Upper lobe of left lung (tissue), 6 donors: Measurements from ENCODE around the gene GARIN3. TPM values are rescaled to one million over a fixed set of nuclear protein-coding genes. Genes with fewer than 3 reads are reported as not detected.

ENCODE experiments used
- ATAC-seq, 2 donors: fragments of 200-7000 bp; cut with Tn5 transposase; one replicate each; pipeline ENCODE4 v1.9.1; 2022; ENCODE audit warnings: mild to moderate bottlenecking in 2 of 2, moderate library complexity in 2 of 2; ENCODE audit not compliant: low FRiP score in 2 of 2
- DNase-seq, 2 donors: peaks; one replicate each; pipeline ENCODE4 v3.0.0-alpha.2; 2019 to 2020
- H3K27ac ChIP-seq, 4 donors: fragments of 200-600 bp; sonication (generic); one replicate each; pipeline ENCODE4 v1.5.1; 2016 to 2019
- H3K27me3 ChIP-seq, 4 donors: fragments of 200-600 bp; sonication (generic); one replicate each; pipeline ENCODE4 v1.5.1; 2017 to 2019
- H3K36me3 ChIP-seq, 4 donors: fragments of 200-600 bp; sonication (generic); one replicate each; pipeline ENCODE4 v1.5.1; 2016 to 2019
- H3K4me1 ChIP-seq, 4 donors: fragments of 200-600 bp; sonication (generic); one replicate each; pipeline ENCODE4 v1.5.1; 2018 to 2019
- H3K4me3 ChIP-seq, 4 donors: fragments of 200-600 bp; sonication (generic); one replicate each; pipeline ENCODE4 v1.5.1; 2017 to 2019; ENCODE audit warnings: mild to moderate bottlenecking in 2 of 4, moderate library complexity in 1 of 4
- H3K9me3 ChIP-seq, 4 donors: fragments of 200-600 bp; sonication (generic); one replicate each; pipeline ENCODE4 v1.5.1; 2018 to 2019
- CTCF ChIP-seq, 6 experiments: fragments of 450-650 bp in 4 of 6; fragments of 200-600 bp in 2 of 6; sonication (generic) in 2 of 6; IDR thresholded peaks; one replicate each; pipeline ENCODE4 v1.5.1; 2016 to 2019; ENCODE audit warnings: antibody characterized with exemption in 6 of 6
- EP300 ChIP-seq, 4 donors: sonication (generic); formaldehyde crosslinking; IDR thresholded peaks; one replicate each; pipeline ENCODE4 v1.5.1; 2017; ENCODE audit warnings: antibody characterized with exemption in 4 of 4, control low read depth in 2 of 4
- POLR2A ChIP-seq, 4 donors: fragments of 450-650 bp; IDR thresholded peaks; one replicate each; pipeline ENCODE4 v1.5.1; 2016 to 2017; ENCODE audit warnings: antibody characterized with exemption in 4 of 4, mild to moderate bottlenecking in 2 of 4
- POLR2AphosphoS5 ChIP-seq, 2 donors: sonication (generic); formaldehyde crosslinking; IDR thresholded peaks; one replicate each; pipeline ENCODE4 v1.5.1; 2017; ENCODE audit warnings: antibody characterized with exemption in 2 of 2
- WGBS, 2 donors: methylation state at CpG; one replicate each; pipeline ENCODE4 v1.1.5; 2017 to 2018; 5-methylcytosine and 5-hydroxymethylcytosine counted together
- total RNA-seq, 6 donors: library from RNA; depleted of rRNA in 4 of 6; stranded (reverse); fragments of >200 nt in 4 of 6; gene quantifications; one replicate each; pipeline versions ENCODE4 v1.1.0 to v1.2.1, GENCODE V29; 2016 to 2021
- donor health status: DM: no; HTN: no; CAD: no; lungs with moderate emphysema.
- donor health status: DM: no; HTN: yes; CAD: no; lungs with severe emphysema.

Gene GARIN3
- total RNA-seq, 6 donors from 2014 or later, result not detected

GRCh38 chr5:157193699-157194424, 27.8 kb upstream of the GARIN3 start:
- DNase-seq (no peak), ATAC-seq (no peak)
- Histone ChIP-seq H3K36me3 (no peaks in the 10 kb centered on the region), H3K27me3 (no peaks in the 10 kb centered on the region), H3K4me1 (no peaks in the 10 kb centered on the region), H3K4me3 (no peak overlapping the region), H3K9me3 (no peaks in the 10 kb centered on the region), H3K27ac (peak overlapping the region in 2 of 4 donors; percentile 38 to 69)
- 83 to 87% methylated on average over 10 of the region's 10 CpGs for WGBS, 2 donors
- TF ChIP-seq POLR2A (IDR thresholded peaks at IDR 0.05), result no peak
- no peak for TF ChIP-seq CTCF (IDR thresholded peaks at IDR 0.05)
- TF ChIP-seq POLR2AphosphoS5 (IDR thresholded peaks at IDR 0.05), result no peak
- TF ChIP-seq EP300 (IDR thresholded peaks at IDR 0.05), result no peak

- 84 to 88% methylated on average over 7 of the region's 7 CpGs for WGBS, 2 donors
- no peaks in the 10 kb centered on the region for H3K9me3 ChIP-seq
- ATAC-seq, result no peak
- no peaks in the 10 kb centered on the region for H3K4me1 ChIP-seq
- no peak overlapping the region for H3K27ac ChIP-seq
- no peaks in the 10 kb centered on the region for H3K27me3 ChIP-seq
- no peak for DNase-seq
- H3K36me3 ChIP-seq, result no peaks in the 10 kb centered on the region
- no peak overlapping the region for H3K4me3 ChIP-seq
- TF ChIP-seq POLR2A (IDR thresholded peaks at IDR 0.05) (no peak), EP300 (IDR thresholded peaks at IDR 0.05) (no peak), CTCF (IDR thresholded peaks at IDR 0.05) (no peak), POLR2AphosphoS5 (IDR thresholded peaks at IDR 0.05) (no peak)
Observed at GRCh38 chr5:157189223-157189622, 23.2 kb upstream of the GARIN3 start.

GRCh38 chr5:157188270-157188669, 22.2 kb upstream of the GARIN3 start:
- Histone ChIP-seq H3K27ac (no peak overlapping the region), H3K4me3 (no peak overlapping the region), H3K36me3 (no peaks in the 10 kb centered on the region), H3K4me1 (no peaks in the 10 kb centered on the region), H3K27me3 (no peaks in the 10 kb centered on the region), H3K9me3 (no peaks in the 10 kb centered on the region)
- TF ChIP-seq POLR2AphosphoS5 (IDR thresholded peaks at IDR 0.05) (no peak), CTCF (IDR thresholded peaks at IDR 0.05) (no peak), EP300 (IDR thresholded peaks at IDR 0.05) (no peak), POLR2A (IDR thresholded peaks at IDR 0.05) (no peak)
- ATAC-seq (no peak), DNase-seq (no peak)

GRCh38 chr5:157187046-157187754, 21.1 kb upstream of the GARIN3 start:
- no peak for TF ChIP-seq EP300 (IDR thresholded peaks at IDR 0.05)
- no peak for TF ChIP-seq CTCF (IDR thresholded peaks at IDR 0.05)
- no peak for TF ChIP-seq POLR2AphosphoS5 (IDR thresholded peaks at IDR 0.05)
- TF ChIP-seq POLR2A (IDR thresholded peaks at IDR 0.05), result no peak
- no peak overlapping the region for H3K4me3 ChIP-seq
- DNase-seq (no peak), ATAC-seq (no peak)
- H3K36me3 ChIP-seq, result no peaks in the 10 kb centered on the region
- H3K27me3 ChIP-seq, result no peaks in the 10 kb centered on the region
- no peak overlapping the region for H3K27ac ChIP-seq
- no peaks in the 10 kb centered on the region for H3K9me3 ChIP-seq
- WGBS, 2 donors, result 60 to 63% methylated on average over 5 of the region's 5 CpGs
- no peaks in the 10 kb centered on the region for H3K4me1 ChIP-seq
